WTC11 (cell line): ENCODE data around the gene ZCWPW2. TPM values are rescaled to one million over a fixed set of nuclear protein-coding genes. Genes with fewer than 3 reads are reported as not detected.
A peak's percentile ranks its signal among the peaks of the same experiment; 100 is the strongest.

Experiments
- ATAC-seq: fragments of 200-7000 bp; cut with Tn5 transposase; 2 replicates; pipeline ENCODE4 v1.10.0; 2021; ENCODE audit warnings: mild to moderate bottlenecking, moderate library complexity
- CTCF ChIA-PET: fragments of 300-600 bp; sonication (Branson Sonifier 250); formaldehyde crosslinking; loops from one replicate; lab custom pipeline; 2021; ENCODE audit warnings: antibody characterized with exemption; lab: Charles Lee
- POLR2A ChIA-PET: fragments of 350-600 bp; sonication (Branson Sonifier 250); formaldehyde crosslinking; loops from one replicate; lab custom pipeline; 2021; ENCODE audit warnings: antibody characterized with exemption; lab: Charles Lee
- DNase-seq: peaks from one replicate; pipeline ENCODE4 v3.0.0; 2021; ENCODE audit warnings: low spot score
- H3K27ac Mint-ChIP-seq: 2 replicates; pipeline ENCODE4 v1.8.0; 2021; ENCODE audit warnings: mixed read lengths
- H3K27me3 Mint-ChIP-seq: 2 replicates; pipeline ENCODE4 v1.8.0; 2021; ENCODE audit warnings: low read depth, mild to moderate bottlenecking, moderate library complexity, mixed read lengths
- H3K36me3 Mint-ChIP-seq: 2 replicates; pipeline ENCODE4 v1.8.0; 2021; ENCODE audit warnings: mixed read lengths
- H3K4me1 Mint-ChIP-seq: 2 replicates; pipeline ENCODE4 v1.8.0; 2022; ENCODE audit warnings: mixed read lengths
- H3K4me3 Mint-ChIP-seq: 2 replicates; pipeline ENCODE4 v1.8.0; 2021; ENCODE audit warnings: mild to moderate bottlenecking, moderate library complexity, mixed read lengths
- H3K9me3 Mint-ChIP-seq: 2 replicates; pipeline ENCODE4 v1.8.0; 2021; ENCODE audit warnings: mixed read lengths
- ARID4B ChIP-seq: sonication (generic); formaldehyde crosslinking; IDR thresholded peaks from 2 replicates; pipeline ENCODE4 v1.8.0; 2023; ENCODE audit warnings: missing genetic modification reagents, mild to moderate bottlenecking, borderline replicate concordance
- ATF1 ChIP-seq: sonication (generic); formaldehyde crosslinking; IDR thresholded peaks from 2 replicates; pipeline ENCODE4 v1.8.1; 2023; ENCODE audit warnings: mild to moderate bottlenecking, moderate library complexity, missing genetic modification reagents
- ERG ChIP-seq: fragments of 250-450 bp; sonication (Bioruptor Pico); IDR thresholded peaks from 2 replicates; pipeline ENCODE4 v1.8.0; 2021; ENCODE audit warnings: mild to moderate bottlenecking
- FOXP1 ChIP-seq: sonication (generic); formaldehyde crosslinking; IDR thresholded peaks from 2 replicates; pipeline ENCODE4 v1.8.0; 2022; ENCODE audit warnings: missing genetic modification reagents, mild to moderate bottlenecking, moderate library complexity, borderline replicate concordance
- HMGXB4 ChIP-seq: sonication (generic); formaldehyde crosslinking; IDR thresholded peaks from 2 replicates; pipeline ENCODE4 v1.8.1; 2023; ENCODE audit warnings: mild to moderate bottlenecking, moderate library complexity, missing genetic modification reagents
- JUN ChIP-seq: sonication (generic); formaldehyde crosslinking; IDR thresholded peaks from 2 replicates; pipeline ENCODE4 v1.8.0; 2023; ENCODE audit warnings: mild to moderate bottlenecking, missing genetic modification reagents
- KAT7 ChIP-seq: sonication (generic); formaldehyde crosslinking; IDR thresholded peaks from 2 replicates; pipeline ENCODE4 v1.8.1; 2023; ENCODE audit warnings: missing genetic modification reagents, mild to moderate bottlenecking, borderline replicate concordance
- OVOL2 ChIP-seq: fragments of 250-450 bp; sonication (Bioruptor Pico); IDR thresholded peaks from 2 replicates; pipeline ENCODE4 v1.9.0; 2021; ENCODE audit warnings: mild to moderate bottlenecking, borderline replicate concordance
- PRRX2 ChIP-seq: fragments of 250-450 bp; sonication (Bioruptor Pico); IDR thresholded peaks from 2 replicates; pipeline ENCODE4 v1.8.0; 2021; ENCODE audit warnings: mild to moderate bottlenecking
- TEAD1 ChIP-seq: sonication (generic); formaldehyde crosslinking; IDR thresholded peaks from 2 replicates; pipeline ENCODE4 v1.8.0; 2022; ENCODE audit warnings: mild to moderate bottlenecking, missing genetic modification reagents
- ZBTB21 ChIP-seq: sonication (generic); formaldehyde crosslinking; IDR thresholded peaks from 2 replicates; pipeline ENCODE4 v1.8.1; 2023; ENCODE audit warnings: mild to moderate bottlenecking, missing genetic modification reagents, borderline replicate concordance
- ZNF416 ChIP-seq: fragments of 250-450 bp; sonication (Bioruptor Pico); IDR thresholded peaks from 2 replicates; pipeline ENCODE4 v1.9.0; 2021; ENCODE audit warnings: mild to moderate bottlenecking, inconsistent platforms
- ZNF671 ChIP-seq: fragments of 250-450 bp; sonication (Bioruptor Pico); IDR thresholded peaks from 2 replicates; pipeline ENCODE4 v1.8.0; 2021; ENCODE audit warnings: mild to moderate bottlenecking
- total RNA-seq: library from RNA; stranded (reverse); gene quantifications from 3 replicates; pipeline ENCODE4 v1.2.3, GENCODE V29; 2021
- TF ChIP-seq, protein P1 (sequence below): sonication (generic); formaldehyde crosslinking; IDR thresholded peaks from 2 replicates; pipeline ENCODE4 v1.8.1; 2023; ENCODE audit warnings: mild to moderate bottlenecking, missing genetic modification reagents, moderate library complexity
- TF ChIP-seq, protein P2 (sequence below): fragments of 250-450 bp; sonication (Bioruptor Pico); conservative IDR thresholded peaks from 2 replicates; pipeline ENCODE4 v1.9.0; 2021; ENCODE audit warnings: mild to moderate bottlenecking
- TF ChIP-seq, protein P3 (sequence below): sonication (generic); formaldehyde crosslinking; IDR thresholded peaks from 2 replicates; pipeline ENCODE4 v1.8.1; 2023; ENCODE audit warnings: mild to moderate bottlenecking, missing genetic modification reagents, borderline replicate concordance

Gene ZCWPW2
- total RNA-seq, 1 experiment from 2014 or later = 0.22 TPM

GRCh38 chr3:28504976-28505375 lies 156.5 kb downstream of the ZCWPW2 start:
- no peak overlapping the region for H3K4me3 Mint-ChIP-seq
- TF ChIP-seq FOXP1 (CRISPR knock-in tag) (no peak), TEAD1 (no peak), KAT7 (no peak), ZNF416 (CRISPR knock-in tag) (no peak), ZBTB21 (CRISPR knock-in tag) (no peak), ERG (CRISPR knock-in tag) (no peak), HMGXB4 (CRISPR knock-in tag) (no peak), OVOL2 (CRISPR knock-in tag) (no peak), ZNF671 (CRISPR knock-in tag) (no peak), ATF1 (CRISPR knock-in tag) (no peak), ARID4B (no peak), JUN (CRISPR knock-in tag) (no peak), PRRX2 (CRISPR knock-in tag) (no peak)
- TF ChIP-seq, protein P1, sequence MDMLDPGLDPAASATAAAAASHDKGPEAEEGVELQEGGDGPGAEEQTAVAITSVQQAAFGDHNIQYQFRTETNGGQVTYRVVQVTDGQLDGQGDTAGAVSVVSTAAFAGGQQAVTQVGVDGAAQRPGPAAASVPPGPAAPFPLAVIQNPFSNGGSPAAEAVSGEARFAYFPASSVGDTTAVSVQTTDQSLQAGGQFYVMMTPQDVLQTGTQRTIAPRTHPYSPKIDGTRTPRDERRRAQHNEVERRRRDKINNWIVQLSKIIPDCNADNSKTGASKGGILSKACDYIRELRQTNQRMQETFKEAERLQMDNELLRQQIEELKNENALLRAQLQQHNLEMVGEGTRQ (CRISPR knock-in tag) = no peak
- TF ChIP-seq, protein P2, sequence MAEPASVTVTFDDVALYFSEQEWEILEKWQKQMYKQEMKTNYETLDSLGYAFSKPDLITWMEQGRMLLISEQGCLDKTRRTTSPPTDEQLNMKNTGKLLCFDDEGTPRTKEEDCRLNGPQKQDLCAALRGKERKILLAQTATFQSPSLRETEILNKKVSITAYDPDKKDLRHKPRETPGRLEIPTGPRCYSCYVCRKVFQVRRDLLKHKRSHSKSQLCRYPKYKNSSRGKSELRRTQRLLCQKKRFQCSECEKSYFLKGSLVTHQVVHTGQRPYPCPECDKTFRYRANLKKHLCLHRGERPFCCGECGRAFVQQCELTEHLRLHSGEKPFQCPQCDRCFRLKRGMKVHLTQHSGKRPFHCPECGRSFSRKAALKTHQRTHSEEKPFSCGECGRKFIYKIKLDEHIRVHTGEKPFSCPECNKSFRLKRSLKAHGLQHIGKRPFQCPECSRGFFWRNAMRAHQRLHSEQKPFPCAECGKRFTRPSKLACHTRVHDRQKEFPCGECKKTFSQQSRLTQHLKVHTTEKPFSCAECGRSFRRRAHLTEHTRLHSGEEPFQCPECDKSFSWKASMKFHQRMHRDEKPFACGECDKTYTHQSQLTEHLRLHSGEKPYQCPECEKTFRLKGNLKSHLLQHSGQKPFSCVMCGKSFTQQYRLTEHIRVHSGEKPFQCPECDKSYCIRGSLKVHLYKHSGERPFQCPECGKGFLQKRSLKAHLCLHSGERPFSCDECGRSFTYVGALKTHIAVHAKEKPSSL (CRISPR knock-in tag) = no peak
- TF ChIP-seq, all 79 proteins: peak for 0
- Mint-ChIP-seq H3K4me1 (peaks cover 35% of the 10 kb centered on the region), H3K27me3 (no peaks in the 10 kb centered on the region), H3K27ac (no peak overlapping the region), H3K36me3 (no peaks in the 10 kb centered on the region), H3K9me3 (no peaks in the 10 kb centered on the region)
- ATAC-seq (peak; percentile 82), DNase-seq (no peak)
- POLR2A ChIA-PET = no interaction called here
- CTCF ChIA-PET = no interaction called here

DNA sequence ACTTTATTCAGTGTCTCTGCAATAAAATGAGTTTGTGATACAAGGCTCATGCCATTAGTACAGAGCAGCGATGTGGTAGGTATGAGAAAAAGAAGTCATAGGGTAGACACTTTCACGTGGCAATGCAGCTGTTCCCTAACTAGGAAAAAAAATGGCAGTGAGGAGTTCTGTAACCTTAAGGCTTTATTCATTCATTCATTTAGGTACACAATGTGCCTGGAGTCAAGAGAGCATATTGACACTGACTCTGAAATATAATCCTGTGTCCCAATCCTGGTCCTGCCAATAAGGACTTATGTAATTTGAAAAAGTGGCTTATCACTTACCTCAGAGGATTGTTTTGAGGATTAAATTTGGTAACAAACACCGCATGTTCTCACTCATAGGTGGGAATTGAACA lies 173.1 kb downstream of the ZCWPW2 start:
- ChIA-PET POLR2A (no interaction called here), CTCF (no interaction called here)
- Mint-ChIP-seq H3K27me3 (no peaks in the 10 kb centered on the region), H3K4me1 (no peaks in the 10 kb centered on the region), H3K36me3 (no peaks in the 10 kb centered on the region), H3K9me3 (no peaks in the 10 kb centered on the region), H3K4me3 (no peak overlapping the region), H3K27ac (no peak overlapping the region)
- ATAC-seq = no peak
- DNase-seq = no peak
- TF ChIP-seq, protein P3, sequence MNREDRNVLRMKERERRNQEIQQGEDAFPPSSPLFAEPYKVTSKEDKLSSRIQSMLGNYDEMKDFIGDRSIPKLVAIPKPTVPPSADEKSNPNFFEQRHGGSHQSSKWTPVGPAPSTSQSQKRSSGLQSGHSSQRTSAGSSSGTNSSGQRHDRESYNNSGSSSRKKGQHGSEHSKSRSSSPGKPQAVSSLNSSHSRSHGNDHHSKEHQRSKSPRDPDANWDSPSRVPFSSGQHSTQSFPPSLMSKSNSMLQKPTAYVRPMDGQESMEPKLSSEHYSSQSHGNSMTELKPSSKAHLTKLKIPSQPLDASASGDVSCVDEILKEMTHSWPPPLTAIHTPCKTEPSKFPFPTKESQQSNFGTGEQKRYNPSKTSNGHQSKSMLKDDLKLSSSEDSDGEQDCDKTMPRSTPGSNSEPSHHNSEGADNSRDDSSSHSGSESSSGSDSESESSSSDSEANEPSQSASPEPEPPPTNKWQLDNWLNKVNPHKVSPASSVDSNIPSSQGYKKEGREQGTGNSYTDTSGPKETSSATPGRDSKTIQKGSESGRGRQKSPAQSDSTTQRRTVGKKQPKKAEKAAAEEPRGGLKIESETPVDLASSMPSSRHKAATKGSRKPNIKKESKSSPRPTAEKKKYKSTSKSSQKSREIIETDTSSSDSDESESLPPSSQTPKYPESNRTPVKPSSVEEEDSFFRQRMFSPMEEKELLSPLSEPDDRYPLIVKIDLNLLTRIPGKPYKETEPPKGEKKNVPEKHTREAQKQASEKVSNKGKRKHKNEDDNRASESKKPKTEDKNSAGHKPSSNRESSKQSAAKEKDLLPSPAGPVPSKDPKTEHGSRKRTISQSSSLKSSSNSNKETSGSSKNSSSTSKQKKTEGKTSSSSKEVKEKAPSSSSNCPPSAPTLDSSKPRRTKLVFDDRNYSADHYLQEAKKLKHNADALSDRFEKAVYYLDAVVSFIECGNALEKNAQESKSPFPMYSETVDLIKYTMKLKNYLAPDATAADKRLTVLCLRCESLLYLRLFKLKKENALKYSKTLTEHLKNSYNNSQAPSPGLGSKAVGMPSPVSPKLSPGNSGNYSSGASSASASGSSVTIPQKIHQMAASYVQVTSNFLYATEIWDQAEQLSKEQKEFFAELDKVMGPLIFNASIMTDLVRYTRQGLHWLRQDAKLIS (CRISPR knock-in tag) = no peak
